ENCODE measurements around the gene FOXK1. TPM values are rescaled to one million over a fixed set of nuclear protein-coding genes. Genes with fewer than 3 reads are reported as not detected.

FOXK1 gene
- total RNA-seq, 1 donor from 2014 or later = 53.6 TPM

DNA sequence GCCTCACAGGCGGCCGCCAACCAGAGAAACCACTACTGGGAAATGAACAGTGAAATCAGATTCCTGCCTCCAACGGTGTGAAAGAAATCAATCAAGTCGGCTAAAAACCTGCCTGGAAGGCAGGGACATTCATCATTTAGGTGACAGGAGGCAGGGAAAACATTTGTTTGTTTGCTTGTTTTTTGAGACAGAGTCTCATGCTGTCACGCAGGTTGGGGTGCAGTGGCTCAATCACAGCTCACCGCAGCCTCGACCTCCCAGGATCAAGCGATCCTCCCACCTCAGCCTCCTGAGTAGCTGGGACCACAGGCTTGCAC is 123.8 kb downstream of the FOXK1 start:
- Histone ChIP-seq H3K9me3 (ENCODE audit: insufficient read depth, low read depth, low read length) (no peaks in the 10 kb centered on the region), H3K4me3 (ENCODE audit: insufficient read depth, low read depth, low read length) (no peak overlapping the region), H3K4me1 (ENCODE audit: insufficient read depth, low read length) (no peaks in the 10 kb centered on the region), H3K27ac (ENCODE audit: low read depth, low read length) (no peak overlapping the region), H3K27me3 (ENCODE audit: insufficient read depth, low read length) (no peaks in the 10 kb centered on the region), H3K9ac (ENCODE audit: low read length) (no peak overlapping the region), H3K4me2 (ENCODE audit: low read length) (no peak overlapping the region), H4K20me1 (ENCODE audit: insufficient read depth, low read length) (no peaks in the 10 kb centered on the region), H3K79me2 (ENCODE audit: insufficient read depth, low read length) (no peaks in the 10 kb centered on the region), H3K36me3 (ENCODE audit: insufficient read depth, low read length) (no peaks in the 10 kb centered on the region), H2AFZ (ENCODE audit: low read depth, low read length) (no peak overlapping the region)
- H3K4me3 Mint-ChIP-seq (ENCODE audit: unreplicated experiment) = no peak overlapping the region
- H3K9me3 Mint-ChIP-seq (ENCODE audit: unreplicated experiment) = peaks cover 3% of the 10 kb centered on the region
- no peak for DNase-seq (ENCODE audit: low read depth)
- peaks cover 16% of the 10 kb centered on the region for H3K27me3 Mint-ChIP-seq (ENCODE audit: low read depth, unreplicated experiment)
- peaks cover 2% of the 10 kb centered on the region for H3K36me3 Mint-ChIP-seq (ENCODE audit: low read depth, unreplicated experiment)
- no peak for TF ChIP-seq EZH2 (IDR thresholded peaks at IDR 0.05; ENCODE audit: insufficient read depth, low read length)
- TF ChIP-seq, protein P1, sequence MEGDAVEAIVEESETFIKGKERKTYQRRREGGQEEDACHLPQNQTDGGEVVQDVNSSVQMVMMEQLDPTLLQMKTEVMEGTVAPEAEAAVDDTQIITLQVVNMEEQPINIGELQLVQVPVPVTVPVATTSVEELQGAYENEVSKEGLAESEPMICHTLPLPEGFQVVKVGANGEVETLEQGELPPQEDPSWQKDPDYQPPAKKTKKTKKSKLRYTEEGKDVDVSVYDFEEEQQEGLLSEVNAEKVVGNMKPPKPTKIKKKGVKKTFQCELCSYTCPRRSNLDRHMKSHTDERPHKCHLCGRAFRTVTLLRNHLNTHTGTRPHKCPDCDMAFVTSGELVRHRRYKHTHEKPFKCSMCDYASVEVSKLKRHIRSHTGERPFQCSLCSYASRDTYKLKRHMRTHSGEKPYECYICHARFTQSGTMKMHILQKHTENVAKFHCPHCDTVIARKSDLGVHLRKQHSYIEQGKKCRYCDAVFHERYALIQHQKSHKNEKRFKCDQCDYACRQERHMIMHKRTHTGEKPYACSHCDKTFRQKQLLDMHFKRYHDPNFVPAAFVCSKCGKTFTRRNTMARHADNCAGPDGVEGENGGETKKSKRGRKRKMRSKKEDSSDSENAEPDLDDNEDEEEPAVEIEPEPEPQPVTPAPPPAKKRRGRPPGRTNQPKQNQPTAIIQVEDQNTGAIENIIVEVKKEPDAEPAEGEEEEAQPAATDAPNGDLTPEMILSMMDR (IDR thresholded peaks at IDR 0.05; ENCODE audit: insufficient read depth, low read depth, low read length) = no peak
- no peak overlapping the region for H3K27ac Mint-ChIP-seq (ENCODE audit: unreplicated experiment)
- no peak for FAIRE-seq
- no peaks in the 10 kb centered on the region for H3K4me1 Mint-ChIP-seq (ENCODE audit: low read depth, unreplicated experiment)

DNA sequence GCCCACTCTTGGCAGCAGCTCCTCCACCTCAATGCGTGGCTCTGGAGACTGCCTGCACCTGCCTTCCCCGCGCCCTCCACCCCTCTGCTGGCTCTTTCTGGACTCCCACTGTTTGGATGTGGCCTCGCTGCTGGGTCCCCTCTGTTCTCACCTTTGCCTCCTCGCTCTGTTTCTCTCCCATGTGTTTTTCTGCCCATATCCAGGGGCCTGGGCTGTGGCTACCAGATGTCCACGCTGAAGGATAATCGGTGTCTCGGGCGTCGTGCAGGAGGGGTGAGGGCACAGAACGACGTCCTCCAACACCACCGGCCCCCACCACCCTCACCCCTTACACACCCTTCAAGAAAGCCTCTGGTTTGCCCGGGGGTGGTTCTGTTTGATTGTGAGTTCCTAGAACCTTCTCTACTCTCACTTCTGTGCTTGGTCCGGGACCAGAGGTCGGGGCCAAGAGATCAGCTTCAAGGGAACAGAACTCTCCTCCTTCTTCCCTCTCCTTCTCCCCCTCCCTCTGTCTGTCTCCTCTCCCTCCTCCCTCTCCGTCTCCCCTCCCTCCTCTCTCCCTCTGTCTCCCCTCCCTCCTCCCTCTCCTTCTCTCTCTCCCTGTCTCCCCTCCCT is 125.0 kb downstream of the FOXK1 start:
- Histone ChIP-seq H3K36me3 (ENCODE audit: insufficient read depth, low read length) (no peaks in the 10 kb centered on the region), H3K9me3 (ENCODE audit: insufficient read depth, low read depth, low read length) (no peaks in the 10 kb centered on the region), H3K4me1 (ENCODE audit: insufficient read depth, low read length) (no peaks in the 10 kb centered on the region), H3K27me3 (ENCODE audit: insufficient read depth, low read length) (no peaks in the 10 kb centered on the region), H3K9ac (ENCODE audit: low read length) (no peak overlapping the region), H3K79me2 (ENCODE audit: insufficient read depth, low read length) (no peaks in the 10 kb centered on the region), H3K4me3 (ENCODE audit: insufficient read depth, low read depth, low read length) (no peak overlapping the region), H4K20me1 (ENCODE audit: insufficient read depth, low read length) (no peaks in the 10 kb centered on the region), H3K4me2 (ENCODE audit: low read length) (no peak overlapping the region), H2AFZ (ENCODE audit: low read depth, low read length) (no peak overlapping the region), H3K27ac (ENCODE audit: low read depth, low read length) (no peak overlapping the region)
- Mint-ChIP-seq H3K4me3 (ENCODE audit: unreplicated experiment) (no peak overlapping the region), H3K36me3 (ENCODE audit: low read depth, unreplicated experiment) (peaks cover 2% of the 10 kb centered on the region), H3K9me3 (ENCODE audit: unreplicated experiment) (no peaks in the 10 kb centered on the region), H3K27me3 (ENCODE audit: low read depth, unreplicated experiment) (peaks cover 13% of the 10 kb centered on the region), H3K27ac (ENCODE audit: unreplicated experiment) (no peak overlapping the region), H3K4me1 (ENCODE audit: low read depth, unreplicated experiment) (no peaks in the 10 kb centered on the region)
- FAIRE-seq (no peak), DNase-seq (ENCODE audit: low read depth) (no peak)
- TF ChIP-seq, protein P1 (IDR thresholded peaks at IDR 0.05; ENCODE audit: insufficient read depth, low read depth, low read length) = no peak
- TF ChIP-seq EZH2 (IDR thresholded peaks at IDR 0.05; ENCODE audit: insufficient read depth, low read length) = no peak

DNA sequence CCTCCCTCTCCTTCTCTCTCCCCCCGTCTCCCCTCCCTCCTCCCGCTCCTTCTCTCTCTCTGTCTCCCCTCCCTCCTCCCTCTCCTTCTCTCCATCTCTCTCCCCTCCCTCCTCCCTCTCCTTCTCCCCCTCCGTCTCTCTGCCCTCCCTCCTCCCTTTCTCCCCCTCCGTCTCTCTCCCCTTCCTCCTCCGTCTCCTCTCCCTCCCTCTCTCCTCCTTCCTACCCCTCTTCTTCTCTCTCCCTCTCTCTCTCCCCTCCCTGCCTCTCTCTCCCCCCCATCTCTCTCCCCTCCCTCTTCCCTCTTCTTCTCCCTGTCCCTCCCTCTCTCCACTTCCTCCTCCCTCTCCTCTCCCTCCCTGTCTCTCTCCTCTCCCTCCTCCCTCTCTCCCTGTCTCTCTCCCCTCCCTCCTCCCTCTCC is 125.5 kb downstream of the FOXK1 start:
- Mint-ChIP-seq H3K4me3 (ENCODE audit: unreplicated experiment) (no peak overlapping the region), H3K27ac (ENCODE audit: unreplicated experiment) (no peak overlapping the region), H3K36me3 (ENCODE audit: low read depth, unreplicated experiment) (peaks cover 2% of the 10 kb centered on the region), H3K27me3 (ENCODE audit: low read depth, unreplicated experiment) (peaks cover 13% of the 10 kb centered on the region), H3K4me1 (ENCODE audit: low read depth, unreplicated experiment) (no peaks in the 10 kb centered on the region), H3K9me3 (ENCODE audit: unreplicated experiment) (peaks cover 2% of the 10 kb centered on the region)
- TF ChIP-seq, protein P1 (IDR thresholded peaks at IDR 0.05; ENCODE audit: insufficient read depth, low read depth, low read length) = no peak
- no peak for TF ChIP-seq EZH2 (IDR thresholded peaks at IDR 0.05; ENCODE audit: insufficient read depth, low read length)
- no peak overlapping the region for H3K4me2 ChIP-seq (ENCODE audit: low read length)
- no peaks in the 10 kb centered on the region for H3K79me2 ChIP-seq (ENCODE audit: insufficient read depth, low read length)
- H4K20me1 ChIP-seq (ENCODE audit: insufficient read depth, low read length) = no peaks in the 10 kb centered on the region
- no peak for FAIRE-seq
- no peaks in the 10 kb centered on the region for H3K36me3 ChIP-seq (ENCODE audit: insufficient read depth, low read length)
- H3K9me3 ChIP-seq (ENCODE audit: insufficient read depth, low read depth, low read length) = no peaks in the 10 kb centered on the region
- H3K4me1 ChIP-seq (ENCODE audit: insufficient read depth, low read length) = no peaks in the 10 kb centered on the region
- no peak for DNase-seq (ENCODE audit: low read depth)
- H3K9ac ChIP-seq (ENCODE audit: low read length) = no peak overlapping the region
- H2AFZ ChIP-seq (ENCODE audit: low read depth, low read length) = no peak overlapping the region
- H3K27me3 ChIP-seq (ENCODE audit: insufficient read depth, low read length) = no peaks in the 10 kb centered on the region
- H3K27ac ChIP-seq (ENCODE audit: low read depth, low read length) = no peak overlapping the region
- no peak overlapping the region for H3K4me3 ChIP-seq (ENCODE audit: insufficient read depth, low read depth, low read length)
